ENCODE results near the gene RNF157. TPM values are rescaled to one million over a fixed set of nuclear protein-coding genes. Genes with fewer than 3 reads are reported as not detected.
"Not testable (repeated sequence)": the region's sequence is repeated elsewhere in the genome, so short reads cannot be mapped to it uniquely, and the experiment has no call there.

The RNF157 gene
- total RNA-seq, 2 donors from 2014 or later, result 46.6 to 124 TPM

DNA sequence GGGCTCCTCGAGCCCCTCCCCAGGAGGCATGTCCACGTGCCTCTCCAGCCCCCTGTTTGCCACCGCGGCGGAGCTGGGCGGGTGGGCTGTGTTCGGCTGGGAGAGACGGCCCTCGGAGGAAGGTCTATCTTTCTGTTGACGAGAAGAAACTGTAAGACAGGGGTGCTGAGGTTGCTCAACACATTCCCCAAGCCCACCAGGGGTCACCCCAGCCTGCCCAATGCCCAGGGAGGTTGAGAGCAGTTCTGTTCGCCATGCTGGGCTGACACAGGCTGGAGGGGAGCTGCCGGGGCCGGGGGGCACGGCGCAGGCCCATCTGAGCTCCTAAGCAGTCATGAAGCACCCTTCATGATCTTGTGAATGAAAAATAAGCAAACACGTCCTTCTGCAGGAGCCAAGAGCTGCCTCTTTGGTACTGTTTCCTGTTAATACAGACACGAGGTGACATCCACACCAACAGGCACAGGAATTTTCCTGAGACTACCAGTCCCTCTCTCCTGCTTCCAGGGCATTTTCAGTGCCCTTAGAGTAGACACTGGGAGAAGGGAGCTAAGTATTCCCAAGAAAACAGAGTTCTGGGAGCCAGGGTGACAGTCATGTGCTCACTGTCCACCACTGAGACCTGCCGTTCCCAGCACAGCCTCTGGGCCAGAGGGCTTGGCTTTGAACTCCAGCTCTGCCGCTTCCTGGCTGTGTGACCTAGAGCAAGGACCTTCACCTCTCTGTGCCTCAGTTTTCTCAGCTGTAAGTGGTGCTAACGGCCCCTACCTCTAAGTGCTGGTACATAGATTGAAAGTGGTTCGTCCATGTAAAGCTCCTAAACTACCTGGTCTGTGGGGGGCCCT is 34.0 kb upstream of the RNF157 start:
- no peak overlapping the region for H3K4me3 Mint-ChIP-seq
- H3K27me3 Mint-ChIP-seq, result no peaks in the 10 kb centered on the region
- DNase-seq (ENCODE audit: low spot score) (no peak), ATAC-seq (no peak)
- H3K27ac Mint-ChIP-seq, result peak overlapping the region; percentile 78 to 85
- H3K4me1 Mint-ChIP-seq (ENCODE audit: low read depth in 2 of 2), result peaks cover 24 to 48% of the 10 kb centered on the region in 2 donors
- H3K36me3 Mint-ChIP-seq, result no peaks in the 10 kb centered on the region
- no peaks in the 10 kb centered on the region for H3K9me3 Mint-ChIP-seq

DNA sequence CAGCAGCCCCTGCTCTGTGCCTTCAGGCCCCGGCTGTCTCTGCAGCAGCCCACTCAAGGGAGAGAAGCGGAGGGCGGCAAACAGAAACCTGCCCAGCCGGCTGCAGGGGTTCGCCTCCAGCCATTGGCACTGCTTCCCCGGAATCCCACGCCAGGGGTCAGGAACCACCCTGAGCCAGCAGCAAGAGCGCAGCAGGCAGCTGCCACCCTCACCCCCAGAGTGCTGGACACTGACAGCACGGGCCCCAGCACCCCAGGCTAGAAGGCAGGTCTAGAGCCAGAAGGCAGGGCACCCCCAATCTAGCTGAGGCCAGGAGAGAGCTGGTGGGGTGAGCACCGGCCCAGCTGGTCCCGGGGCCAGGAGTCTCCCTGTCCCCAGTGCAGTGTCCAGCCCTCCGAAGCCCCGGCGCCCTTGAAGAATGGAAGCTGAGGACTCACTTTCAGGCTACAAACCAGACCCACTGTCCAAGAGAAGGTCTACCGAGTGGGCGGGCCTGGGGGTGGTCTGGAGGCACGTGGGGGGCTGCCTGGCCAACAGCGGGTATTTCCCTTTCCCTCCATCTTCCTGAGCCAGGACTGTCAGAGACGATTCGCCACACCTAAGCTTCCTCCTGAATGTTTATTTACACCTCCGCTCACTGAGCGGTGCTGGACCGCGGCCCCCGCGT is 33.3 kb upstream of the RNF157 start:
- ATAC-seq (no peak), DNase-seq (ENCODE audit: low spot score) (no peak)
- H3K4me1 Mint-ChIP-seq (ENCODE audit: low read depth in 2 of 2), result peaks cover 30 to 48% of the 10 kb centered on the region in 2 donors
- no peaks in the 10 kb centered on the region for H3K36me3 Mint-ChIP-seq
- peak overlapping the region; percentile 78 to 85 for H3K27ac Mint-ChIP-seq
- no peaks in the 10 kb centered on the region for H3K27me3 Mint-ChIP-seq
- H3K9me3 Mint-ChIP-seq, result no peaks in the 10 kb centered on the region
- H3K4me3 Mint-ChIP-seq, result peak overlapping the region; percentile 70

- H3K9me3 Mint-ChIP-seq, result no peaks in the 10 kb centered on the region
- peaks cover 35 to 53% of the 10 kb centered on the region in 2 donors for H3K4me1 Mint-ChIP-seq (ENCODE audit: low read depth in 2 of 2)
- peak; percentile 7 to 29 for ATAC-seq
- no peak for DNase-seq (ENCODE audit: low spot score)
- H3K4me3 Mint-ChIP-seq, result peak overlapping the region; percentile 70
- H3K36me3 Mint-ChIP-seq, result peaks cover 4% of the 10 kb centered on the region
- no peaks in the 10 kb centered on the region for H3K27me3 Mint-ChIP-seq
- H3K27ac Mint-ChIP-seq, result peak overlapping the region; percentile 78 to 85
These were observed 32.5 kb upstream of the RNF157 start for GRCh38 chr17:76272541-76273444.

- Mint-ChIP-seq H3K9me3 (no peaks in the 10 kb centered on the region), H3K36me3 (peaks cover 7% of the 10 kb centered on the region), H3K27me3 (no peaks in the 10 kb centered on the region), H3K4me1 (ENCODE audit: low read depth in 2 of 2) (peaks cover 33 to 50% of the 10 kb centered on the region in 2 donors), H3K4me3 (peak overlapping the region; percentile 70), H3K27ac (peak overlapping the region; percentile 78 to 85)
- peak; percentile 89 for DNase-seq (ENCODE audit: low spot score)
- ATAC-seq, result peak; percentile 75 to 80
These were observed 31.6 kb upstream of the RNF157 start for GRCh38 chr17:76271669-76272540.

DNA sequence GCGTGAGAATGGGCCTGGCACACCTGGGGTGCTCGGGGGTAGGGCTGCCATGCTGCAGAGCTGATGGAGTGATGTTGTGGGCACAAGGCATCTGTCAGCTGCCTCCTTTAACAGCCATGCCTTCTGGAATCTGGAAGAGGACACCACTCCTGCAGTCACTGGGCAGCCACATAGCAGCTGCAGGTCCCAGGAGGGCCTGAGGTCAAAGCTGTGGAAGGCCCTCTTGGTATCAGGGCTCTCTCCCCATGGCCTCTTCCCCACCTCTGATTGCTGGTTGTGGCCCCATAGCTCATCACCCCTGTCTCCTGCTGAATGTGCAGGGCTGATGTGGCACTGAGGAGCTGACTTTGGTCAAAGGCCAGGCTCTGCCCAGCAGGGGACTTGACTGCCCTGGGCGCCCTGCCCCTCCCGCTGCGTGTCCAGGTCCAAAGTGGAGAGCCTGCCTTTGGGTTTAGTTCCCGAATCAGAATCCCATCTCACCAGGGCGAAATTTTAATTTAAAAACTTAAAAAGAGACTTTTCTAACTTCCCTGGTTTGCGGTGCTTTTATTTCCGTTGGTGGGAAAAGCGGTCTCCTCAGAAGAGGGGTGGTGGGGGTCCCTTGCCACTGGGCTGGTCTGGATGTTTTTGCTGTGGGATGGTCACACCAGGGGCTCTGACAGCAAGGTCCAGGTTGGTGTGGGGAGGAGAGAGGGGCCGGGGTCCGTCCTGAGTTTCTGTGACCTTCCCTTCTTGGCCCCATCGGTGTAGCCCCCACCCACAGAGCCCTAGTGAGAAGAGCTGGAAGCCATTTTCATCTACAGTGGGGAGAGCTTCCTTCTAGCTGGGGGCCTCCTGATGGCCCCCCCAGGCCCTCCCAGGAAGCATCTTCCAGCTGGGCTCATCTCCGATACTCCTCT is 30.7 kb upstream of the RNF157 start:
- DNase-seq (ENCODE audit: low spot score) (no peak), ATAC-seq (no peak)
- peaks cover 33 to 42% of the 10 kb centered on the region in 2 donors for H3K4me1 Mint-ChIP-seq (ENCODE audit: low read depth in 2 of 2)
- H3K27me3 Mint-ChIP-seq, result no peaks in the 10 kb centered on the region
- H3K36me3 Mint-ChIP-seq, result peaks cover 7% of the 10 kb centered on the region
- peak overlapping the region; percentile 62 for H3K4me3 Mint-ChIP-seq
- H3K27ac Mint-ChIP-seq, result peak overlapping the region; percentile 78 to 85
- no peaks in the 10 kb centered on the region for H3K9me3 Mint-ChIP-seq

DNA sequence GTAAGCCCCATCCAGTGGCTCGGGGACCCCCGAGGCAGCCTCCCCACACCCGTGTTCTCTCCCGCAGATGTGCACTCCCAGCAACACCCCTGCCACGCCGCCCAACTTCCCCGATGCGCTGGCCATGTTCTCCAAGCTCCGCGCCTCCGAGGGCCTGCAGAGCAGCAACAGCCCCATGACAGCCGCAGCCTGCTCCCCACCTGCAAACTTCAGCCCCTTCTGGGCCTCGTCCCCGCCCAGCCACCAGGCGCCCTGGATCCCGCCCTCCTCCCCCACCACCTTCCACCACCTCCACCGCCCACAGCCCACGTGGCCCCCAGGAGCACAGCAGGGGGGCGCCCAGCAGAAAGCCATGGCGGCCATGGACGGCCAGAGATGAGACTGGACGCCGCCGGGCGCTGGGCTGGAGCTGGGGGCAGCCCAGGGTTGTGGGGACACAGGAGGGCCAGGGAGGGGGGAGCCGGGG is 29.9 kb upstream of the RNF157 start:
- DNase-seq (ENCODE audit: low spot score), result no peak
- H3K27ac Mint-ChIP-seq, result peak overlapping the region; percentile 97 to 99
- peaks cover 7% of the 10 kb centered on the region for H3K36me3 Mint-ChIP-seq
- no peaks in the 10 kb centered on the region for H3K27me3 Mint-ChIP-seq
- H3K4me1 Mint-ChIP-seq (ENCODE audit: low read depth in 2 of 2), result peaks cover 33 to 39% of the 10 kb centered on the region in 2 donors
- H3K9me3 Mint-ChIP-seq, result no peaks in the 10 kb centered on the region
- no peak for ATAC-seq
- H3K4me3 Mint-ChIP-seq, result peak overlapping the region; percentile 92

DNA sequence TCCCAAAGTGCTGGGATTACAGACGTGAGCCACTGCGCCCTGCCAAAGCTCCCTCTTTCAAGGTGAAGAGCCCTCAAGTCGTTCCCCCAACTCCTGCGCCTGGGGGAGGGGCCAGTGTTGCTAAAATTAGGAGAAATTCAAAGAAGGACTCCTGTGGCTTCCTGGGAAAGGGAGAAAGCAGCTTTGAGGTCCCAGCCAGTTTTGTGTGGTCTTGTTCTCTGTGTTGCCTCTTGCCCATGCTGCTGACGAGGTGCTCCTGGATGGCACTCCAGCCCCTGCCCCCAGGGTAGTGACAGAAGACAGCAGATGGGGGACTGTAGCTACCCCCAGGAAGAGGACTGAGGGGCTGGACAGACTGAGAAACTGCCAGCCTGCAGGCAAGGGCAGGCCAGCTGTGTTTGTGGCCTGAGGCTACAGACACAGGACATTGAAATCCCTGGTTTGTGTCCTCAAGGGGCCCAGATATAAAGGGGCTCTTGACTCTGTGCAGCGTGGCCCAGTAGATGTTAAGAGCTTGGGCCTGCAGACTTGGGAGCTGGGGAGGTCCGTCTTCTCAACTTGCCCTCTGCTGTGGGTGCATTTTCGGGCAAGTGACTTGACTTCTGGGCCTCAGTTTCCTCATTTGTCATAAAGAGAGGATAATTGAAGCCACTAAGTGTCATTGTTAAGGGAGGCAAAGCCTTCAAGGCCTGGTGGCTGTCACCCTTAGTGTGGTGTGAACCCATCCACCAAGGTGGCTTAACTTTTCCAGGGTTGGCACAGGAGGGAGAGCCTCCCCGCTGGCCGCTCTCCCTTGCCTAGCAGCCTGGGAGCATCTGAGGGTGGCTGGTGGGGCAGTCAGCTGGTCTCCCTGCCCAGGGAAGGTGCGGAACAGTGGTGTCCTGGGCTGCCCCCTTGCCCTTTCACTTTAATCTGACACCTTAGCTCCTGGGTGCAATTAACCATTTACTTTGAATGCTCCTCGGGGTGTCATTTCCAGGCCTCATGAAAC is 29.0 kb upstream of the RNF157 start:
- no peaks in the 10 kb centered on the region for H3K27me3 Mint-ChIP-seq
- peaks cover 7% of the 10 kb centered on the region for H3K36me3 Mint-ChIP-seq
- no peak for DNase-seq (ENCODE audit: low spot score)
- peak overlapping the region; percentile 97 to 99 for H3K27ac Mint-ChIP-seq
- peaks cover 37 to 39% of the 10 kb centered on the region in 2 donors for H3K4me1 Mint-ChIP-seq (ENCODE audit: low read depth in 2 of 2)
- H3K4me3 Mint-ChIP-seq, result peak overlapping the region; percentile 92
- H3K9me3 Mint-ChIP-seq, result no peaks in the 10 kb centered on the region
- no peak for ATAC-seq

- H3K4me3 Mint-ChIP-seq, result peak overlapping the region; percentile 92
- no peaks in the 10 kb centered on the region for H3K27me3 Mint-ChIP-seq
- no peak for DNase-seq (ENCODE audit: low spot score)
- H3K9me3 Mint-ChIP-seq, result no peaks in the 10 kb centered on the region
- H3K4me1 Mint-ChIP-seq (ENCODE audit: low read depth in 2 of 2), result peaks cover 43 to 45% of the 10 kb centered on the region in 2 donors
- ATAC-seq, result peak in 1 of 2 donors; percentile 0
- peaks cover 7% of the 10 kb centered on the region for H3K36me3 Mint-ChIP-seq
- H3K27ac Mint-ChIP-seq, result peak overlapping the region; percentile 97 to 99
These were observed 27.9 kb upstream of the RNF157 start for GRCh38 chr17:76268015-76268749.

DNA sequence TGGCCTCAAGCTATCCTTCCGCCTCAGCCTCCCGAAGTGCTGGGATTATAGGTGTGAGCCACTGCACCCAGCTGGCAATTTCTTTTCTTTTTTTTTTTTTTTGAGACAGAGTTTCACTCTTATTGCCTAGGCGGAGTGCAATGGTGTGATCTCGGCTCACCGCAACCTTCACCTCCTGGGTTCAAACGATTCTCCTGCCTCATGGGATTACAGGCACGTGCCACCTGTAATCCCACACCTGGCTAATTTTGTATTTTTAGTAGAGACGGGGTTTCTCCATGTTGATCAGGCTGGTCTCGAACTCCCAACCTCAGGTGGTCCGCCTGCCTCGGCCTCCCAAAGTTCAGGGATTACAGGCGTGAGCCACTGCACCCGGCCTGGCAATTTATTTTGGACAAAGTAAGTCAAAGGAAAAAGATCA is 27.3 kb upstream of the RNF157 start:
- H3K36me3 Mint-ChIP-seq; H3K9me3 Mint-ChIP-seq; DNase-seq (ENCODE audit: low spot score); H3K27me3 Mint-ChIP-seq; ATAC-seq: not testable (repeated sequence)
- Mint-ChIP-seq H3K4me3 (peak overlapping the region; percentile 92), H3K27ac (peak overlapping the region; percentile 97 to 99), H3K4me1 (ENCODE audit: low read depth in 2 of 2) (peaks cover 49 to 51% of the 10 kb centered on the region in 2 donors)

DNA sequence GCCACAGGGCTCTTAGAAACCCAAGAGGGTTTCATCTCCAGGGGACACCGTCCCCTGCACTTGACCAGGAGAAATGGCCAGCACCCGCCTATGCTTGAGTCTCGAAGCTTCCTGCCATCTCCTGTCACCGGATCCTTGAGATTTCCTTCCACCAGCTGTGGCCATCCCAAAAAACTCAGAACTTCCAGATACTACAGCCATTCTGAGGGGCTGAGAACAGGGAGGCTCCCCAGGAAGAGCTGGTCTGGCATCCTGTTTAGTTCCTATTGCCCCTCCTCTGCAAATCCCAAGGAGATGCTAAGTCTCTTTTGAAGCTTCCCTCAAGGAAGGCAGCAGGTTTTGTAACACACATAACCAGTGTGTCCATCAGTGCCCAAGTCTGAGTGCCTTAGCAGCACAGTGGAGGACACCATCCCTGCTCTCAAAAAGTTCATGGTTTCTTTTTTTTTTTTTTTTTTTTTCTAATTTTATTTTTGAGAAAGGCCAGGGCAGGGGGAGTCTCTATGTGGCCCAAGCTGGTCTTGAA is 26.8 kb upstream of the RNF157 start:
- H3K4me1 Mint-ChIP-seq (ENCODE audit: low read depth in 2 of 2), result peaks cover 52 to 54% of the 10 kb centered on the region in 2 donors
- DNase-seq (ENCODE audit: low spot score) (no peak), ATAC-seq (no peak)
- H3K36me3 Mint-ChIP-seq, result peaks cover 7% of the 10 kb centered on the region
- peak overlapping the region; percentile 92 for H3K4me3 Mint-ChIP-seq
- H3K9me3 Mint-ChIP-seq, result no peaks in the 10 kb centered on the region
- H3K27me3 Mint-ChIP-seq, result no peaks in the 10 kb centered on the region
- peak overlapping the region; percentile 97 to 99 for H3K27ac Mint-ChIP-seq

Data from natural killer cell treated with Interleukin-12 subunit alpha and Interleukin-12 subunit beta and Interleukin-15 and Interleukin-18, amount 100 ng/mL, for 72 hours (primary cell).